Uterus (tissue), 2 donors: ENCODE measurements around the gene FCRLA.

ENCODE experiments used
- POLR2A ChIP-seq, 2 donors: fragments of 450-650 bp; IDR thresholded peaks; one replicate each; pipeline ENCODE4 v1.6.1; 2016; ENCODE audit warnings: antibody characterized with exemption in 2 of 2, mild to moderate bottlenecking in 1 of 2, moderate library complexity in 1 of 2
- TF ChIP-seq, protein P1 (sequence below), 4 experiments: fragments of 200-600 bp in 2 of 4; fragments of 450-650 bp in 2 of 4; sonication (generic) in 2 of 4; IDR thresholded peaks; one replicate each; pipeline ENCODE4 v1.5.1; 2016 to 2019; ENCODE audit warnings: antibody characterized with exemption in 4 of 4, mild to moderate bottlenecking in 2 of 4, moderate library complexity in 1 of 4

DNA sequence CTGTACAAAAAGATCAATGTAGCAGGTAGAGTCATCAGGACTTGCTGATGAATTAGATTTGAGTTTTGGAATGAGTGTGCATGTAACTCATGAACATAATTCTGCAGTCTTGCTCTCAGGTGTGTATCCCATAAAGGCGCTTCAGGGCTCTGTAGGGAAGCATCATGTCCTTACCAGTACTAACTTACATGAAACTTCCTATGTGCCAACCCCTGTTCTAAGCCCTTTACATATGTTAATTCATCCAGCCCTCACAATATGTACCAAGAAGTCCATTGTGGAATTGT is 12.2 kb downstream of the FCRLA start:
- TF ChIP-seq, protein P1, sequence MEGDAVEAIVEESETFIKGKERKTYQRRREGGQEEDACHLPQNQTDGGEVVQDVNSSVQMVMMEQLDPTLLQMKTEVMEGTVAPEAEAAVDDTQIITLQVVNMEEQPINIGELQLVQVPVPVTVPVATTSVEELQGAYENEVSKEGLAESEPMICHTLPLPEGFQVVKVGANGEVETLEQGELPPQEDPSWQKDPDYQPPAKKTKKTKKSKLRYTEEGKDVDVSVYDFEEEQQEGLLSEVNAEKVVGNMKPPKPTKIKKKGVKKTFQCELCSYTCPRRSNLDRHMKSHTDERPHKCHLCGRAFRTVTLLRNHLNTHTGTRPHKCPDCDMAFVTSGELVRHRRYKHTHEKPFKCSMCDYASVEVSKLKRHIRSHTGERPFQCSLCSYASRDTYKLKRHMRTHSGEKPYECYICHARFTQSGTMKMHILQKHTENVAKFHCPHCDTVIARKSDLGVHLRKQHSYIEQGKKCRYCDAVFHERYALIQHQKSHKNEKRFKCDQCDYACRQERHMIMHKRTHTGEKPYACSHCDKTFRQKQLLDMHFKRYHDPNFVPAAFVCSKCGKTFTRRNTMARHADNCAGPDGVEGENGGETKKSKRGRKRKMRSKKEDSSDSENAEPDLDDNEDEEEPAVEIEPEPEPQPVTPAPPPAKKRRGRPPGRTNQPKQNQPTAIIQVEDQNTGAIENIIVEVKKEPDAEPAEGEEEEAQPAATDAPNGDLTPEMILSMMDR (IDR thresholded peaks at IDR 0.05) = no peak
- no peak for TF ChIP-seq POLR2A (IDR thresholded peaks at IDR 0.05)
